T-helper 22 cell (primary cell): ENCODE results near the gene REXO1.
A peak's percentile ranks its signal among the peaks of the same experiment; 100 is the strongest.

Experiments
- DNase-seq: peaks from one replicate; pipeline ENCODE4 v3.0.0-alpha.2; 2020; ENCODE audit warnings: low read depth

REXO1 gene

GRCh38 chr19:1860821-1861598, 12.7 kb upstream of the REXO1 start:
- no peak for DNase-seq

- DNase-seq = peak; percentile 62
These were observed 11.9 kb upstream of the REXO1 start for GRCh38 chr19:1860042-1860775.

GRCh38 chr19:1859331-1859781, 11.1 kb upstream of the REXO1 start:
- no peak for DNase-seq

- DNase-seq = no peak
These were observed 10.3 kb upstream of the REXO1 start for GRCh38 chr19:1858412-1859081.

GRCh38 chr19:1857648-1858326, 9.5 kb upstream of the REXO1 start:
- DNase-seq = no peak

- DNase-seq = no peak
These were observed 8.7 kb upstream of the REXO1 start for GRCh38 chr19:1856698-1857603.

GRCh38 chr19:1856345-1856697, 8.0 kb upstream of the REXO1 start:
- DNase-seq = no peak

GRCh38 chr19:1855828-1856255, 7.6 kb upstream of the REXO1 start:
- DNase-seq = no peak

- DNase-seq = peak; percentile 67
These were observed 7.0 kb upstream of the REXO1 start for GRCh38 chr19:1855040-1855827.

GRCh38 chr19:1854542-1855039, 6.3 kb upstream of the REXO1 start:
- no peak for DNase-seq

GRCh38 chr19:1854039-1854541, 5.8 kb upstream of the REXO1 start:
- no peak for DNase-seq

- DNase-seq = peak; percentile 63
These were observed 5.2 kb upstream of the REXO1 start for GRCh38 chr19:1853295-1854038.

- no peak for DNase-seq
These were observed 4.4 kb upstream of the REXO1 start for GRCh38 chr19:1852581-1853128.

- DNase-seq = no peak
These were observed 3.6 kb upstream of the REXO1 start for GRCh38 chr19:1851654-1852580.

GRCh38 chr19:1850809-1851653, 2.7 kb upstream of the REXO1 start:
- DNase-seq = no peak

GRCh38 chr19:1849886-1850398, 1.7 kb upstream of the REXO1 start:
- no peak for DNase-seq

GRCh38 chr19:1849132-1849474, 820 bp upstream of the REXO1 start:
- no peak for DNase-seq
